Keratinocyte (primary cell): ENCODE results near the gene CHST15. TPM values are rescaled to one million over a fixed set of nuclear protein-coding genes. Genes with fewer than 3 reads are reported as not detected.

Experiments used
- DNase-seq: peaks from one replicate; pipeline ENCODE4 v3.0.0-alpha.2; 2011; ENCODE audit warnings: low read depth, missing footprints, low spot score
- FAIRE-seq: peaks from 2 replicates; lab custom pipeline; 2011; peaks lifted over from hg19 to GRCh38; lab: Jason Lieb, UNC
- H2AFZ ChIP-seq: 2 replicates; pipeline ENCODE4 v1.6.0; 2012; ENCODE audit warnings: low read length, control low read depth, inconsistent platforms; ENCODE audit not compliant: control insufficient read depth
- H3K27ac ChIP-seq: 2 replicates; pipeline ENCODE4 v1.5.1; 2011; ENCODE audit warnings: low read length; ENCODE audit not compliant: control insufficient read depth, insufficient read depth
- H3K27me3 ChIP-seq: 3 replicates; pipeline ENCODE4 v1.6.0; 2011; ENCODE audit warnings: low read length; ENCODE audit not compliant: control insufficient read depth, insufficient read depth; ENCODE audit errors: extremely low read depth
- H3K36me3 ChIP-seq, 2 experiments: 2 replicates in 1 of 2; 3 replicates in 1 of 2; pipeline ENCODE4 v1.5.1; 2011; ENCODE audit warnings: low read length in 2 of 2, mild to moderate bottlenecking in 1 of 2; ENCODE audit not compliant: control insufficient read depth in 2 of 2, insufficient read depth in 2 of 2; ENCODE audit errors: extremely low read depth in 1 of 2
- H3K4me1 ChIP-seq: 3 replicates; pipeline ENCODE4 v1.5.1; 2011; ENCODE audit warnings: low read length; ENCODE audit not compliant: control insufficient read depth, insufficient read depth; ENCODE audit errors: extremely low read depth
- H3K4me2 ChIP-seq: 3 replicates; pipeline ENCODE4 v1.6.0; 2011; ENCODE audit warnings: low read depth, low read length; ENCODE audit not compliant: control insufficient read depth, insufficient read depth; ENCODE audit errors: extremely low read depth
- H3K4me3 ChIP-seq, 3 experiments: fragments of 200-600 bp in 1 of 3; sonication (generic) in 1 of 3; 2 replicates in 2 of 3; 3 replicates in 1 of 3; pipeline ENCODE4 v1.5.1; 2011 to 2016; ENCODE audit warnings: low read length in 3 of 3, mild to moderate bottlenecking in 3 of 3, control low read depth in 2 of 3, inconsistent platforms in 1 of 3, low read depth in 1 of 3, mixed read lengths in 1 of 3, mixed run types in 1 of 3, moderate library complexity in 1 of 3; ENCODE audit not compliant: control insufficient read depth in 2 of 3, insufficient read depth in 2 of 3; ENCODE audit errors: extremely low read depth in 1 of 3
- H3K79me2 ChIP-seq: 2 replicates; pipeline ENCODE4 v1.6.0; 2012; ENCODE audit warnings: low read length; ENCODE audit not compliant: control insufficient read depth, insufficient read depth
- H3K9ac ChIP-seq: 3 replicates; pipeline ENCODE4 v1.6.0; 2011; ENCODE audit warnings: low read length; ENCODE audit not compliant: control insufficient read depth, insufficient read depth; ENCODE audit errors: extremely low read depth
- H3K9me1 ChIP-seq: 3 replicates; pipeline ENCODE4 v1.6.0; 2011; ENCODE audit warnings: low read length; ENCODE audit not compliant: control insufficient read depth, insufficient read depth; ENCODE audit errors: extremely low read depth
- H3K9me3 ChIP-seq: 2 replicates; pipeline ENCODE4 v1.5.1; 2012; ENCODE audit warnings: low read depth, low read length; ENCODE audit not compliant: control insufficient read depth
- H4K20me1 ChIP-seq: 3 replicates; pipeline ENCODE4 v1.6.0; 2011; ENCODE audit warnings: low read length; ENCODE audit not compliant: control insufficient read depth, insufficient read depth; ENCODE audit errors: extremely low read depth
- CTCF ChIP-seq, 3 experiments: IDR thresholded peaks in 1 of 3; conservative IDR thresholded peaks in 1 of 3; optimal IDR thresholded peaks in 1 of 3; 2 replicates in 2 of 3; 3 replicates in 1 of 3; pipeline versions ENCODE3 to v1.5.1; 2011; ENCODE audit warnings: low read length in 3 of 3, mild to moderate bottlenecking in 3 of 3, moderate library complexity in 2 of 3, control low read depth in 1 of 3, inconsistent platforms in 1 of 3; ENCODE audit not compliant: insufficient read depth in 2 of 3; ENCODE audit errors: extremely low read depth in 1 of 3
- EZH2 ChIP-seq: IDR thresholded peaks from one replicate; pipeline ENCODE4 v1.6.1; 2012; ENCODE audit warnings: inconsistent platforms, mild to moderate bottlenecking, low read length, moderate library complexity
- dilution Hi-C: fragments of 300-500 bp; cut with MboI; formaldehyde crosslinking; loops from one replicate; pipeline ENCODE4 v1.7.0; 2020; ENCODE audit warnings: low sequenced_read_pairs; ENCODE audit not compliant: extremely low pct_ligation_motif_present
- polyA plus RNA-seq, 5 experiments: library from polyadenylated mRNA; depleted of rRNA in 3 of 5; stranded (reverse) in 3 of 5; stranded (forward) in 1 of 5; unstranded in 1 of 5; fragments of >200 nt; gene quantifications; 1 replicate in 1 of 5; 2 replicates in 3 of 5; 3 replicates in 1 of 5; pipeline versions ENCODE4 v1.2.1 to v1.2.3, GENCODE V29; 2011 to 2012; ENCODE audit warnings: missing spikeins in 2 of 5, low read depth in 1 of 5, low replicate concordance in 1 of 5

Gene CHST15
- polyA plus RNA-seq, 1 donor (not counting 4 experiments of a cell fraction or from before 2014, with no cell fraction given), result 24.5 TPM

GRCh38 chr10:124032971-124033886 is 60.2 kb downstream of the CHST15 start:
- no peak overlapping the region for H3K4me2 ChIP-seq

GRCh38 chr10:124032087-124032935 is 61.1 kb downstream of the CHST15 start:
- FAIRE-seq, result no peak
- dilution Hi-C loops, result no loop called here

More at GRCh38 chr10:124032971-124033886, 60.2 kb downstream of the CHST15 start:
- Histone ChIP-seq H3K4me3 (no peak overlapping the region), H3K4me1 (no peaks in the 10 kb centered on the region), H3K36me3 (peaks cover 20 to 26% of the 10 kb centered on the region in 2 experiments), H3K9me1 (no peaks in the 10 kb centered on the region), H3K79me2 (no peaks in the 10 kb centered on the region), H3K9me3 (no peaks in the 10 kb centered on the region), H3K27ac (no peak overlapping the region), H3K27me3 (no peaks in the 10 kb centered on the region), H4K20me1 (peaks cover 2% of the 10 kb centered on the region), H2AFZ (no peak overlapping the region), H3K9ac (no peak overlapping the region)
- FAIRE-seq (no peak), DNase-seq (no peak)
- dilution Hi-C loops, result no loop called here
- no peak for TF ChIP-seq CTCF (optimal IDR thresholded peaks at IDR 0.05 in 1 of 3, IDR thresholded peaks at IDR 0.05 in 1 of 3, conservative IDR thresholded peaks at IDR 0.05 in 1 of 3; ENCODE audit: extremely low read depth in 1 of 3, insufficient read depth in 2 of 3, low read length in 3 of 3)

More at GRCh38 chr10:124032087-124032935, 61.1 kb downstream of the CHST15 start:
- Histone ChIP-seq H3K27me3 (no peaks in the 10 kb centered on the region), H2AFZ (no peak overlapping the region), H4K20me1 (peaks cover 2% of the 10 kb centered on the region), H3K27ac (no peak overlapping the region), H3K9me3 (no peaks in the 10 kb centered on the region), H3K79me2 (no peaks in the 10 kb centered on the region), H3K4me2 (no peak overlapping the region), H3K9ac (no peak overlapping the region), H3K36me3 (peaks cover 17 to 24% of the 10 kb centered on the region in 2 experiments), H3K9me1 (no peaks in the 10 kb centered on the region), H3K4me3 (no peak overlapping the region), H3K4me1 (no peaks in the 10 kb centered on the region)
- no peak for TF ChIP-seq EZH2
- no peak for TF ChIP-seq CTCF (optimal IDR thresholded peaks at IDR 0.05 in 1 of 3, IDR thresholded peaks at IDR 0.05 in 1 of 3, conservative IDR thresholded peaks at IDR 0.05 in 1 of 3; ENCODE audit: extremely low read depth in 1 of 3, insufficient read depth in 2 of 3, low read length in 3 of 3)
- DNase-seq, result no peak
